Endothelial cell of umbilical vein (primary cell): ENCODE measurements around the gene STK11IP. TPM values are rescaled to one million over a fixed set of nuclear protein-coding genes. Genes with fewer than 3 reads are reported as not detected.

Experiments used
- BruUV-seq: library from RNA; stranded (reverse); fragments of 400-500 nt; replicated peaks from 2 replicates; lab custom pipeline; 2021; lab: Mats Ljungman, UMichigan
- CTCF ChIA-PET: fragments of 300-600, 350-600 bp; sonication (Branson Sonifier 250); formaldehyde crosslinking; loops from one replicate; lab custom pipeline; 2021; ENCODE audit warnings: antibody characterized with exemption, inconsistent platforms; lab: Charles Lee
- POLR2A ChIA-PET: fragments of 300-600, 350-600 bp; sonication (Branson Sonifier 250); formaldehyde crosslinking; loops from one replicate; lab custom pipeline; 2021; ENCODE audit warnings: antibody characterized with exemption, inconsistent platforms; lab: Charles Lee
- DNase-seq: peaks from one replicate; pipeline ENCODE4 v3.0.0-alpha.2; 2011; ENCODE audit warnings: low read depth, low spot score
- FAIRE-seq: peaks from 2 replicates; lab custom pipeline; 2011; peaks lifted over from hg19 to GRCh38; lab: Jason Lieb, UNC
- H2AFZ ChIP-seq: 2 replicates; pipeline ENCODE4 v1.6.0; 2012; ENCODE audit warnings: low read depth, low read length, control low read depth, inconsistent platforms
- H3K27ac ChIP-seq: 2 replicates; pipeline ENCODE4 v1.5.1; 2011; ENCODE audit warnings: low read depth, mild to moderate bottlenecking, control low read depth, low read length, moderate library complexity; ENCODE audit not compliant: insufficient read depth
- H3K27me3 ChIP-seq, 2 experiments: 2 replicates each; pipeline versions ENCODE4 v1.6.0 to v1.6.1; 2011; ENCODE audit warnings: low read length in 2 of 2, mixed read lengths in 1 of 2; ENCODE audit not compliant: control insufficient read depth in 2 of 2, insufficient read depth in 2 of 2
- H3K36me3 ChIP-seq, 2 experiments: 2 replicates in 1 of 2; 3 replicates in 1 of 2; pipeline ENCODE4 v1.5.1; 2011; ENCODE audit warnings: low read length in 2 of 2, mild to moderate bottlenecking in 1 of 2, moderate library complexity in 1 of 2; ENCODE audit not compliant: control insufficient read depth in 2 of 2, insufficient read depth in 2 of 2; ENCODE audit errors: extremely low read depth in 1 of 2
- H3K4me1 ChIP-seq: 3 replicates; pipeline ENCODE4 v1.5.1; 2011; ENCODE audit warnings: mild to moderate bottlenecking, low read length; ENCODE audit not compliant: control insufficient read depth, insufficient read depth; ENCODE audit errors: extremely low read depth
- H3K4me2 ChIP-seq: 2 replicates; pipeline ENCODE4 v1.6.1; 2011; ENCODE audit warnings: low read length, control low read depth, mixed read lengths; ENCODE audit not compliant: insufficient read depth
- H3K4me3 ChIP-seq, 3 experiments: fragments of 200-600 bp in 1 of 3; sonication (generic), shearing (Covaris generic) in 1 of 3; replicated peaks in 1 of 3; 2 replicates each; pipeline ENCODE4 v1.5.1; 2011 to 2016; ENCODE audit warnings: control low read depth in 3 of 3, low read length in 3 of 3, mild to moderate bottlenecking in 2 of 3, inconsistent platforms in 1 of 3, low read depth in 1 of 3, moderate library complexity in 1 of 3; ENCODE audit not compliant: insufficient read depth in 1 of 3
- H3K79me2 ChIP-seq: 2 replicates; pipeline ENCODE4 v1.6.0; 2012; ENCODE audit warnings: low read length, inconsistent platforms; ENCODE audit not compliant: control insufficient read depth, insufficient read depth
- H3K9ac ChIP-seq: replicated peaks from 2 replicates; pipeline ENCODE3; 2011; ENCODE audit warnings: low read length, control low read depth; ENCODE audit not compliant: insufficient read depth; ENCODE audit errors: extremely low read depth
- H3K9me1 ChIP-seq: replicated peaks from 3 replicates; pipeline ENCODE4 v1.6.0; 2011; ENCODE audit warnings: mild to moderate bottlenecking, low read length; ENCODE audit not compliant: control insufficient read depth, insufficient read depth; ENCODE audit errors: extremely low read depth
- H3K9me3 ChIP-seq: replicated peaks from 2 replicates; pipeline ENCODE4 v1.5.1; 2012; ENCODE audit warnings: low read length, inconsistent platforms; ENCODE audit not compliant: control insufficient read depth, insufficient read depth
- H4K20me1 ChIP-seq: replicated peaks from 2 replicates; pipeline ENCODE3; 2011; ENCODE audit warnings: mild to moderate bottlenecking, low read length; ENCODE audit not compliant: control insufficient read depth, insufficient read depth; ENCODE audit errors: extremely low read depth
- EZH2 ChIP-seq: IDR thresholded peaks from 2 replicates; pipeline ENCODE4 v1.6.1; 2012; ENCODE audit warnings: borderline replicate concordance, low read depth, mild to moderate bottlenecking, moderate library complexity, low read length, inconsistent platforms; ENCODE audit not compliant: severe bottlenecking
- FOS ChIP-seq: IDR thresholded peaks from 2 replicates; pipeline ENCODE4 v1.6.1; 2011; ENCODE audit warnings: mild to moderate bottlenecking, low read length, moderate library complexity, borderline replicate concordance; ENCODE audit not compliant: insufficient read depth
- GATA2 ChIP-seq: IDR thresholded peaks from 2 replicates; pipeline ENCODE4 v1.7.0; 2011; ENCODE audit warnings: low read depth, mild to moderate bottlenecking, moderate library complexity, mixed read lengths, low read length; ENCODE audit not compliant: insufficient read length, insufficient read depth
- JUN ChIP-seq: IDR thresholded peaks from 2 replicates; pipeline ENCODE4 v1.6.1; 2011; ENCODE audit warnings: borderline replicate concordance, low read depth; ENCODE audit not compliant: insufficient read length, insufficient read depth
- MAX ChIP-seq: IDR thresholded peaks from 2 replicates; pipeline ENCODE4 v1.6.1; 2011; ENCODE audit not compliant: insufficient read depth, insufficient read length
- MYC ChIP-seq: IDR thresholded peaks from one replicate; pipeline ENCODE4 v1.6.1; 2011; ENCODE audit warnings: mild to moderate bottlenecking, low read depth, low read length
- dilution Hi-C: fragments of 300-500 bp; cut with MboI; formaldehyde crosslinking; loops from one replicate; pipeline ENCODE4 v1.15.0; 2019; ENCODE audit warnings: low sequenced_read_pairs; ENCODE audit not compliant: extremely low pct_ligation_motif_present
- intact Hi-C: fragments of 100-400 bp; cut with micrococcal nuclease; formaldehyde crosslinking; loops from one replicate; pipeline ENCODE4 v1.10.0; 2022
- polyA plus RNA-seq, 4 experiments: library from polyadenylated mRNA; depleted of rRNA in 3 of 4; stranded (reverse) in 3 of 4; unstranded in 1 of 4; fragments of >200 nt; gene quantifications; 2 replicates each; pipeline versions ENCODE4 v1.2.1 to v1.2.3, GENCODE V29; 2011 to 2012; ENCODE audit warnings: missing spikeins in 1 of 4
- total RNA-seq: library from RNA; stranded (reverse); gene quantifications from 2 replicates; pipeline ENCODE4 v1.2.3, GENCODE V29; 2021
- TF ChIP-seq, protein P1 (sequence below), 2 donors: IDR thresholded peaks; 1 replicate in 1 of 2; 2 replicates in 1 of 2; pipeline ENCODE4 v1.5.1; 2011; ENCODE audit warnings: low read length in 2 of 2, mild to moderate bottlenecking in 2 of 2, moderate library complexity in 2 of 2, control low read depth in 1 of 2, inconsistent platforms in 1 of 2, low read depth in 1 of 2; ENCODE audit not compliant: insufficient read depth in 1 of 2; ENCODE audit errors: extremely low read depth in 1 of 2

STK11IP gene
- total and polyA plus RNA-seq, 2 donors (not counting 3 experiments of a cell fraction or from before 2014, with no cell fraction given), result 17.7 to 19.2 TPM

DNA sequence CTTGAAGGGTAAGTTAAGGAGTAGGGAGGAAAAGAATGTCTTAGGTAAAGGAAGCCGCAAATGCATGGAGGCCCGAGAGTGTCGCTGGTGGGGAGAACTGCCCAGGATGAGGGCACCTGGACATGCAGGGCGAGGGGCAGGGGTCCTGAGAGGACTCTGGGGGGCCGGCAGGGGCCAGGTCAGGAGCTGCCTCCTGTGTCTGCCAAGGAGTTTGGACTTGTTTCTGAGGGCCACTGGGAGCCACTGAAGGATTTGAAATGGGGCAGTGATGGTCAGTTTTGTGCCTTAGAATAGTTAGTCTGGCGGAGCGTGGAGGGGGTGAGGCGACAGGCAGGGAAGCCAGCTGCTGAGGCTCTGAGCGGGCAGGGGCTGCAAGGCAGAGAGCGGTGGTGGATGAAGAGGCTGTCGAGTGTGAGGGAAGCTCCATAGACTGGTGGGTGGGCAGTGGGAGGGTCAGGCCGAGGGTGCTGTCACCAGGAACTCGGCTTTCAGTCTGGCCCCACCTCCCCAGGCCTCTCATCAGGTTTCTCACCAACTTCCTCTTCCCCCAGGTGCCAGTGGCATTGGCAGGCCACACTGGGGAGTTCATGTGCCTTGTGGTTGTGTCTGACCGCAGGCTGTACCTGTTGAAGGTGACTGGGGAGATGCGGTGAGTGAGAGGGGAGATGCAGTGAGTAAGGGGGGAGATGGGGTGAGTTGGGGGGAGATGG, 15.1 kb downstream of the STK11IP start:
- H2AFZ ChIP-seq, result no peak overlapping the region
- H4K20me1 ChIP-seq, result no peaks in the 10 kb centered on the region
- dilution Hi-C loops, result no loop called here
- H3K79me2 ChIP-seq, result no peaks in the 10 kb centered on the region
- no peak overlapping the region for H3K9ac ChIP-seq
- CTCF ChIA-PET, result no interaction called here
- H3K4me1 ChIP-seq, result no peaks in the 10 kb centered on the region
- FAIRE-seq (no peak), DNase-seq (no peak)
- H3K27me3 ChIP-seq, result no peaks in the 10 kb centered on the region
- no TSS peak for BruUV-seq
- POLR2A ChIA-PET, result no interaction called here
- no peaks in the 10 kb centered on the region for H3K9me3 ChIP-seq
- H3K36me3 ChIP-seq, result peaks cover 0 to 15% of the 10 kb centered on the region in 2 experiments
- H3K4me3 ChIP-seq, result no peak overlapping the region
- no peaks in the 10 kb centered on the region for H3K9me1 ChIP-seq
- no peak overlapping the region for H3K27ac ChIP-seq
- H3K4me2 ChIP-seq, result no peak overlapping the region
- TF ChIP-seq MYC, result no peak
- TF ChIP-seq FOS, result no peak
- TF ChIP-seq EZH2, result no peak
- TF ChIP-seq JUN, result no peak
- TF ChIP-seq GATA2, result no peak
- TF ChIP-seq MAX, result no peak
- TF ChIP-seq, protein P1, sequence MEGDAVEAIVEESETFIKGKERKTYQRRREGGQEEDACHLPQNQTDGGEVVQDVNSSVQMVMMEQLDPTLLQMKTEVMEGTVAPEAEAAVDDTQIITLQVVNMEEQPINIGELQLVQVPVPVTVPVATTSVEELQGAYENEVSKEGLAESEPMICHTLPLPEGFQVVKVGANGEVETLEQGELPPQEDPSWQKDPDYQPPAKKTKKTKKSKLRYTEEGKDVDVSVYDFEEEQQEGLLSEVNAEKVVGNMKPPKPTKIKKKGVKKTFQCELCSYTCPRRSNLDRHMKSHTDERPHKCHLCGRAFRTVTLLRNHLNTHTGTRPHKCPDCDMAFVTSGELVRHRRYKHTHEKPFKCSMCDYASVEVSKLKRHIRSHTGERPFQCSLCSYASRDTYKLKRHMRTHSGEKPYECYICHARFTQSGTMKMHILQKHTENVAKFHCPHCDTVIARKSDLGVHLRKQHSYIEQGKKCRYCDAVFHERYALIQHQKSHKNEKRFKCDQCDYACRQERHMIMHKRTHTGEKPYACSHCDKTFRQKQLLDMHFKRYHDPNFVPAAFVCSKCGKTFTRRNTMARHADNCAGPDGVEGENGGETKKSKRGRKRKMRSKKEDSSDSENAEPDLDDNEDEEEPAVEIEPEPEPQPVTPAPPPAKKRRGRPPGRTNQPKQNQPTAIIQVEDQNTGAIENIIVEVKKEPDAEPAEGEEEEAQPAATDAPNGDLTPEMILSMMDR (IDR thresholded peaks at IDR 0.05; ENCODE audit: extremely low read depth in 1 of 2, insufficient read depth in 1 of 2, low read depth in 1 of 2, low read length in 2 of 2), result no peak
- intact Hi-C loops, result no loop called here
